Activated CD4-positive, alpha-beta T cell treated with anti-CD3 and anti-CD28 coated beads, Interleukin-2, amount 50 U/mL, for 1 hour (primary cell): ENCODE measurements around the gene EMP3.

ENCODE experiments used
- DNase-seq: peaks from one replicate; pipeline ENCODE4 v3.0.0-alpha.2; 2020

EMP3 gene

GRCh38 chr19:48318286-48318987 is 6.9 kb upstream of the EMP3 start:
- no peak for DNase-seq

GRCh38 chr19:48319647-48320541 is 5.5 kb upstream of the EMP3 start:
- peak; percentile 79 for DNase-seq

GRCh38 chr19:48321372-48321621 is 4.1 kb upstream of the EMP3 start:
- DNase-seq, result peak; percentile 97

GRCh38 chr19:48321622-48322591 is 3.4 kb upstream of the EMP3 start:
- peak; percentile 100 for DNase-seq

DNA sequence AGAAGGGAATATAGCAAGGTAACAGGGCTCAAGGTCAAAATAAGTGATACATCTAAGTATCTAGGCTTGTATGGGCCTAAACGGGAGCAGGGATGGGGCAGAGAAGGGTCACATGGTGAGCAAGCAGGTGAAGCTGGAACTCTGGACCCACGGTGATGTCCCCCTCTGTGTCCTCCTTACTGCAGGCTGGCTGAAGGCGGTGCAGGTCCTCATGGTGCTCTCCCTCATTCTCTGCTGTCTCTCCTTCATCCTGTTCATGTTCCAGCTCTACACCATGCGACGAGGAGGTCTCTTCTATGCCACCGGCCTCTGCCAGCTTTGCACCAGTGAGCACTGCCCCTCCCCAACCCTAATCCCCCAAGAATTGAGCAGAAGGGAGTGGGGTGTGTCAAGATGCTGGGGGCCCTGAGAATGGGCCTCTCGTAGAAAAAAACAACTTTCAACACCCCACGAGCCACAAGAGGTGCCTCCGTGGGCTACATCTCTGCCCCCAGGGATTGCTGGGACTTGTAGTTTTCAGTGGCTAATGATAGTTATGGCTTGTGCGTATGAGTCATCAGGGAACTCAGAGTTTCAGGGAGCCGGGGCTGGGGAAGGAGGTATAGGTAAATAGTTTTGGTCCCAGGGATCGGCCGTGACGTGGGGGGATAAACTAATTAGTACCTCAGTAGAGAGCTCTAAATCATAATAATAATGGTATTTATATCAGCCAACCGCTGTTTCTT is 4.0 kb downstream of the EMP3 start:
- peak; percentile 24 for DNase-seq

GRCh38 chr19:48330012-48330681 is 4.8 kb downstream of the EMP3 start:
- peak; percentile 82 for DNase-seq

DNA sequence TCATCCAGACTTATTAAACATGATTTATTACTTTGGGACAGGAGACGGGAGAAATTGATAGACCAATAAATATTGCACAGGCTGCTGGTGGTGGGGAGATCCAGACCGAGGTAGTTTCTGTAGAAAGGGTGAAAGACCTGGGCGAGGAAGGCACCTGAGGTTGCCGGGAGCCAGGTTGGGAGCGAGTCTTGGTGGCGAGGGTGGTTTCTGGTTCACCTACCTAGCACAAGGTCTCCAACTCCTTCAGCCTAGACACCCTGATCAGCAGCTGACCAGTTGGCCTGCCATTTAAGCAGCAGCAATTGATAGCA is 7.0 kb downstream of the EMP3 start:
- DNase-seq, result no peak

DNA sequence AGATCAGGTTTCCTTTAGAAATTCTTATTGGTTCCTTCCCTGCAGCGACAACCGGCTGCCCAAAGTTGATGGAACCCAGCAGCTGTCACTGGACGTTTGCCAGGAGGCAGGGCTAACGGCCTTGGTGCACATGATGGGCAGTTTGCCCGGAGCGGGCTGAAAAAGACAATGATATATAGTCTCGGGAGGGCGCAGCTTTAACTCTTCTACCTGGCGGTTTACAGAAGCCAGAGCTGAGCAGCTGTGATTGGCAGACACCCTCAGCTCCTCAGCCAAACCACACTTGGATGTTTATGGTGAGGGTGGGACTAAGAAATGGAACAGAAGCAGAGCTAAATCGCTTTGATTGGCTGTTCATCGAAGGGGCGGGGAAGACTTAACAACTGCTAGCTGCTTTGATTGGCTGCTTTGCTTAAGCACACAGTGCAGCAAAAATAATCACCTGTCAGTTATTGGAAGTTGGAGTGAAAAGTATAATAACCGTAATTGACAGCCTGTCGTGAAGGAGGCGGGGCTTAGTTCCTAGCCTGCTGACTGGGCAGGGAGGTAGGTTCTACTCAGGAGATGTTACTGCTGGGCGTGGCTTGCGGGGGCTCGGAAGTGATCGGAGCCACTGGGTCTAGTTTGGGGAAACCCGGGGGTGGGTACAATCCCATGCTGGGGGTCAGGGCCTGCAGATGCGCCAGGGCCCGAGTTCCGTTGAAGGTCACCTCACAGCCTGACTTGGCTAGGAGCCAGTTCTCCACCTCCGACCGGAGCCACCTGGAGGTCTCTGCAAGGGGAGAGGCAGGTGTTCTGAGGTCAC is 7.5 kb downstream of the EMP3 start:
- DNase-seq, result peak; percentile 94

GRCh38 chr19:48333467-48334384 is 8.4 kb downstream of the EMP3 start:
- peak; percentile 94 for DNase-seq

DNA sequence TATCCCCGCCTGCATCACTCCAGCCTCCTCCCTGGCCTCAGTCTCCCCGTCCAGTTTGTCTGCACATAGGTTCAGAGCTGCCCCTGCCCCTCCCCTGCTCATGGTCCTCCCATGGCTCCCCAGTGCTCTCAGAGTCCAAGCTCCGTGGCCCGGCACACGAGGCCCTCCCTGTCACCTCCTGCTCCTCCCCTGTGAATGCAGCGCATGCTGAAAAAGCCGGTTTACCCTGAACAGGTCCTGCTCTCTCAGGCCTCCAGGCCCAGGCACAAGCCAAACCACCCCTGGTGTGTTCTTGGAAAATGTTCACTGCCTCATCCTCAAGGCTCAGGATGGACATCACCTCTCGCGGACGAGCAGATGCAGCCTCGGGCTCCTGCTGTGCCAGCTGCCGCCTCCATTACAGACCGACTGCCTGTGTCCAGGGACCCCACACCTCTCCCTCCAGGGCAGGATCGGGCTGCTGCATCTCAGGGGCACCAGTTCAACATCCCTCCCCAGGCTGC is 13.0 kb downstream of the EMP3 start:
- DNase-seq, result no peak

DNA sequence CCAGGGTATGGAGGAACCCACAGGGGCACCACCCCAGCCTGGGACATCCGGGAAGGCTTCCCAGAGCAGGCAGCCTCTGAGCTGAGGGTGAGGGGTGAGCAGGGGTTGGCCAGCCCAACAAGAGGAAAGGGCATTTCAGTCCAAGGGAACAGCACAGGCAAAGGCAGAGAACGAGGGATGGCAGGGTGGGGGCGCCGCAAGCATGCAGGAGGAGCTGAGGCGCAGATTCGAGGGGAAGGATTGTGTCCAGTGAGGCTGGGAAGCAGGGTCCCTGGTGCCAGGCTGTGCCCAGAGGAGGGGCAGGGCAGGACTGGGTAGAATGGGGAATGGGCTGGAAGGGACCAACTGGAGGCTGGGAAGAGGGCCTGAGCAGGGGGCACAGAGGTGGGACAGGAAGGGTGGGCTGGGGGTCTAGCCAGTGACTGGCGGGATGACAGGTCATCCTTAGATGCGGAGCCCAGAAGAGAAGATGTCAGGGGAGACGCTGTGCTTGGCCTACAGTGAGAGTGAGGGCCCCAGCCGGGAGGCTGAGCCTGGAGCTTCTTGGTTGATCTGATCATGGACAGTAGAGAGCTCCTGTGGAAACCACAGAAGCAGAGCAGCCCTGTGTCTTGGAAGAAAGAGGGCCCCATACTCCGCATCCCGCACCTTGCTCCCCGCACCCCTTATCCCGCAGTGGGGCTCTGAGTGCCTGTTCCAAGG is 13.6 kb downstream of the EMP3 start:
- DNase-seq, result no peak

DNA sequence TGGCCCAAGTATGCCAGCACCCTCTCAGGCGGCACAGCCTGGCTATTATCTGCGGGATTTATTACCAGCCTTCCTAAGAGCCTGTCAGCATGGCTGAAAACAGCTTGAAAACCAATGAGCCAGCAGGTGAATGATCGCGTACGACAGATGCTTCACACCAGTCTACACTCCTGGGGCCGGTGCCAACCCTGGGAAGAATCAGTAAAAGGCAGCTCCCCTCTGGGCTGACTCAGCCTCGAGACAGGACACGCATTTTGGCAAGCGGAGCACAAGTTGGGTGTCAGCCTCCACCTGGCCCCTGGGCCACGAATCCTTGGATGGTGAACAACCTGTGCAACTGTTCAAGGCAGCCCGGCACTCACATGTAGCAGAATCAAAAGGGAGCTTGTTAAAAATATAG is 15.6 kb downstream of the EMP3 start:
- DNase-seq, result no peak

GRCh38 chr19:48341515-48342413 is 16.4 kb downstream of the EMP3 start:
- no peak for DNase-seq

DNA sequence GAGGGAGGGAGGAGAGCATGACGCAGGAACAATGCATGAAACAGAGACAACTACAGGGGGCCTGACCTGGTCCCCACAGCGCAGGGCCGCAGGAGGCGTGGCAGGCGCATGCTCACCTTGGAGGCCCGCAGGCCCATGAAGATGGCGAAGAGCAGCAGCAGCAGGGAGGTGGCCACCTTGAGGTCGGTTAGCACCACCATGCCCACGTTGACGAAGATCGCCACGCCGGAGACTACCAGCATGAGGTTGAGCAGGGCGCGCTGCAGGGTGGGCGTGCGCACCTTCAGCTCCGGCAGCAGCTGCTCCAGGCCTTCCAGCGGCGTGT is 17.0 kb downstream of the EMP3 start:
- no peak for DNase-seq

DNA sequence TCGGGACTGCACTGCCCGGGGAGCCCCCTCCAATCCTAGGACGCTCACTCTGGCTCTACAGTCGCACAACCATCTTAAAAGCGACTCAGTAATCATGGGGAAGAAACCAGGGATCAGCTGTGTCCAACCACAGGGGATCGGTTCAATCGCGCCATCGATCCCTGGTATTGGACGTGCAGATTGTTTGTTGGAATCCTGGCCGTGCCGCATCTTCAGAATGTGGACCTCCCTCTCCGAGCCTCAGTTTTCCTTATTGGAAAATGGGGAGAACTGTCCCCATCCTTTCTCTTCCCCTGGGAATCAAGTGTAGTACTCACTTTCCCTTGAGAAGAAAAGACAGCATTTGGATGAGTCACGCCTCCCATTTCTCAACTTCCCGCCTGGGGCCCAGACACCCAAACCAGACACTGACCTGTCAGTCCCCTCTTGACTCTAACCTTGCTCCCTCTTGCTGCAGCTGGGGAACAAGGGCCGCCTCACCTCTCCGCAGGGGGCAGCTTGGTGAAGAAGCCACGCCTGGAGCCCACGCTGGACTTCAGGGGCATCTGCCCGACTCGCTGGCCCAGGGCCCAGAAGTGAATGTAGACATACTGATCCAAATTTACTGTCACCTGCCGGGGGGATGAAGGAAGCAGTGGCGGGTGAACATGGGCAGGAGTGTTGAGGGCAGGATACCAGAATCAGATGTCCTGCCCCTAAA is 17.6 kb downstream of the EMP3 start:
- DNase-seq, result no peak

- no peak for DNase-seq
Measured at GRCh38 chr19:48344892-48345291, 19.5 kb downstream of the EMP3 start.

DNA sequence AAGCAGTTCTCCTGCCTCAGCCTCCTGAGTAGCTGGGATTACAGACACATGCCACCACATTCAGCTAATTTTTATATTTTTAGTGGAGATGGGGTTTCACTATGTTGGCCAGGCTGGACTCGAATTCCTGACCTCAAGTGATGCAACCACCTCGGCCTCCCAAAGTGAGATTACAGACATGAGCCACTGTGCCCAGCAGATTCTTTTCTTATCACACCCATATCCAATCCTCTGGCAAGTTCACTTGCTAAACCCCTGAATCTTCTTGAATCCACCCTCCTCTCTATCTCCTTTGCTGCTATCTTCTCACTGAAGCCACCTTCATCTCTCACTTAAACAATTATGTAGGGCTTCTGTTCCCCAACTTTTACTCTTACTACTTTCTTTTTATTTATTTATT is 20.8 kb downstream of the EMP3 start:
- no peak for DNase-seq

GRCh38 chr19:48348045-48348444 is 22.7 kb downstream of the EMP3 start:
- no peak for DNase-seq
